Esophagus (tissue), 2 donors: ENCODE results near the gene BCL2L11. TPM values are rescaled to one million over a fixed set of nuclear protein-coding genes. Genes with fewer than 3 reads are reported as not detected.

Experiments used
- H3K27ac ChIP-seq, 2 donors: one replicate each; pipeline ENCODE4 v1.5.1; 2013; ENCODE audit warnings: low read depth in 2 of 2, mild to moderate bottlenecking in 2 of 2, inconsistent platforms in 1 of 2, low read length in 1 of 2, moderate library complexity in 1 of 2
- H3K27me3 ChIP-seq, 2 donors: one replicate each; pipeline ENCODE4 v1.6.1; 2013; ENCODE audit warnings: low read length in 2 of 2, control low read depth in 1 of 2, mild to moderate bottlenecking in 1 of 2; ENCODE audit not compliant: insufficient read depth in 2 of 2, control insufficient read depth in 1 of 2
- H3K36me3 ChIP-seq, 2 donors: one replicate each; pipeline ENCODE4 v1.6.1; 2013; ENCODE audit warnings: low read length in 1 of 2; ENCODE audit not compliant: control insufficient read depth in 2 of 2, insufficient read depth in 2 of 2
- H3K4me1 ChIP-seq, 2 donors: one replicate each; pipeline ENCODE4 v1.6.1; 2013; ENCODE audit warnings: low read length in 1 of 2; ENCODE audit not compliant: control insufficient read depth in 2 of 2, insufficient read depth in 2 of 2
- H3K4me3 ChIP-seq, 2 donors: one replicate each; pipeline ENCODE4 v1.5.1; 2013; ENCODE audit warnings: low read length in 2 of 2, mild to moderate bottlenecking in 2 of 2, low read depth in 1 of 2, moderate library complexity in 1 of 2
- H3K9me3 ChIP-seq, 2 donors: one replicate each; pipeline ENCODE4 v1.6.1; 2013; ENCODE audit warnings: mild to moderate bottlenecking in 2 of 2, low read depth in 1 of 2, low read length in 1 of 2, moderate library complexity in 1 of 2; ENCODE audit not compliant: control insufficient read depth in 2 of 2, insufficient read depth in 1 of 2
- whole genome bisulfite sequencing, 2 donors: extraction: QIAGEN DNeasy Blood & Tissue Kit; methylation state at CpG; one replicate each; pipeline ENCODE4 v1.1.7; 2013; 5-methylcytosine and 5-hydroxymethylcytosine counted together
- polyA plus RNA-seq, 2 donors: library from polyadenylated mRNA; stranded (reverse); fragments of 200-250 nt; gene quantifications; one replicate each; pipeline ENCODE4 v1.2.3, GENCODE V29; 2013
- donor health status: healthy with polysubstance abuse.
- donor health status: Bipolar disorder and iron deficiency.

BCL2L11 gene
- polyA plus RNA-seq, 2 donors, result 3.9 to 4.1 TPM

DNA sequence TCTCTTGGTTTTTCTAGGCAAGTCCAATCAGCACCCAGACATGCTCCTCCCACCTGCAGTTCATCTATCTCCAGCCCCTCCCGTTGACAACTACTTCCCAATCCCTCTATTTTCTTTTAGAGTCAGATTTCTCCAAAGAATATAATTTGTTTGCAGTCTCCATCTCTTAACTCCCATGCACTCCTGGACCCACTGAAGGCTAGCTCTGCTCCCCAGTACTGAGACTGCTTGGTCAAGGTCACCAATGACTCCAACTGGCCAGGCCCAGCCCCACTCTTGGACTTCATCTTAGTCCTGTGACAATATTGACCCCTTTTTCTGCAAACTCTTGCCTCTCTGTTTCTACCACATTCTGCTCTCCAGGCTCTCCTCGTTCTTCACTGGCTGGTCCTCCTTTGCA lies 62.0 kb downstream of the BCL2L11 start:
- WGBS, 2 donors, result 61 to 67% methylated on average over 2 of the region's 2 CpGs
- Histone ChIP-seq H3K27ac (no peak overlapping the region), H3K36me3 (no peaks in the 10 kb centered on the region), H3K9me3 (no peaks in the 10 kb centered on the region), H3K4me3 (no peak overlapping the region), H3K27me3 (no peaks in the 10 kb centered on the region), H3K4me1 (peaks cover 0 to 12% of the 10 kb centered on the region in 2 donors)

DNA sequence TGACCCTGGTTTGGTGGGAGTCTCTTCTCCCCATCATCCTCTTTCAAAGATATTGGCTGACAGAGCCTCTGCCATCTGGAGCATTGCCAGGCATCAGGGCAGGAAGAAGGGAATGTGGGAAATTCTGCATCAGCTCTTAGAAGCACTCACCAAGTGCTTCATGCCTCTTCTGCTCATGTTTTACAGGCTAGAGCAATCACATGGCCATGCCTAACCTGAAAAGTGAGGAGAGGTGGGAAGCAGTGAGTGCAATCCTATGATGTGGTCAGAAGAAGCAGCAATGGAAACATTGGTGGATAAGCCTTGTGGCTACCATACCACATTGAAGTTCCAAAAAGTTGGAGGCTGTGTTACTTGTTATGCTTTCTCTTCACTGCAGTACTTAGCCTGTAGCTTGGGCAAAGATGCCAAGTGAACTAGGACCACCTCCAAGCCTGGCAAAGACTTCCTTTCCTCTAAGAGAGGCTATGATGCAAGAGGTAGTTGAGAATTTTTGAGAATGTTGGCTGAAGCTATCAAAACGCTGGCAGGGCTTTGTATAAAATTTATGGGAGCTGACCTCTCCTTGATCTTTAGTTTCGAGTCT lies 64.1 kb downstream of the BCL2L11 start:
- no peak overlapping the region for H3K4me3 ChIP-seq
- no peaks in the 10 kb centered on the region for H3K36me3 ChIP-seq
- H3K27me3 ChIP-seq, result no peaks in the 10 kb centered on the region
- WGBS, 2 donors, result 38 to 51% methylated on average over 2 of the region's 2 CpGs
- H3K9me3 ChIP-seq, result no peaks in the 10 kb centered on the region
- peaks cover 0 to 9% of the 10 kb centered on the region in 2 donors for H3K4me1 ChIP-seq
- H3K27ac ChIP-seq, result no peak overlapping the region

DNA sequence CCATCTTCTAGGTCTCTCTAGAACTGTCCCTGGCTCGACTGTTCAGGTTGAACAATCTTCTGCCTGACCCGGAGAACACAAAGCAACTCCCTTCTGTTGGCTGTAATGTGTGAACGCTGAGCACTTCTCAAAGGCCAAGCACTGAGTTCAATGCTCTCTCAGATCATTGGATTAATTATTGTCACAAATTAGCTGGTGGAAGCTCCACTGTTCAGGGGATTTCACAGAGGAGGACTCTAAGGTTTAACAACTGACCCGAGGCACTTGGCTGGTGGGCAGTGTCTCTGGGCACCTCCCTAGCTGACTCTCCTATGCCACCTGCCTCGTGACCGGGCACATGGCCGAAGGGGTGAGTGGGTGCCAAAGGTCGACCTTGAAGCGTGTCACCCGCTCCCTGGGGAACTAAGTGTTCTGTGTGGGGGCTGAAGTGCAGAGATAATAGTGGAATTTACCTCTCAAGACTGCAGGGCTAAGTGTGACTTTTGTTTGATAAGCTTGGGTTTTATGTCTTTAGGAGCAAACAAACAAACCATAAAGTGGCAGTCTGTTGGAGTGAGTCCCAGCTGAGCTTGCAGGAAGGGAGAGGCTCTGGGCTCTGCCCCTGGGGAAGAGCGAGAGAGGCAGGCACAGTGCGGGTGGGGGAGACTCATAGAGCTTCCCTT lies 64.8 kb downstream of the BCL2L11 start:
- Histone ChIP-seq H3K27ac (no peak overlapping the region), H3K36me3 (no peaks in the 10 kb centered on the region), H3K27me3 (no peaks in the 10 kb centered on the region), H3K9me3 (no peaks in the 10 kb centered on the region), H3K4me1 (peaks cover 0 to 9% of the 10 kb centered on the region in 2 donors), H3K4me3 (no peak overlapping the region)
- 44 to 56% methylated on average over 12 of the region's 12 CpGs for WGBS, 2 donors

DNA sequence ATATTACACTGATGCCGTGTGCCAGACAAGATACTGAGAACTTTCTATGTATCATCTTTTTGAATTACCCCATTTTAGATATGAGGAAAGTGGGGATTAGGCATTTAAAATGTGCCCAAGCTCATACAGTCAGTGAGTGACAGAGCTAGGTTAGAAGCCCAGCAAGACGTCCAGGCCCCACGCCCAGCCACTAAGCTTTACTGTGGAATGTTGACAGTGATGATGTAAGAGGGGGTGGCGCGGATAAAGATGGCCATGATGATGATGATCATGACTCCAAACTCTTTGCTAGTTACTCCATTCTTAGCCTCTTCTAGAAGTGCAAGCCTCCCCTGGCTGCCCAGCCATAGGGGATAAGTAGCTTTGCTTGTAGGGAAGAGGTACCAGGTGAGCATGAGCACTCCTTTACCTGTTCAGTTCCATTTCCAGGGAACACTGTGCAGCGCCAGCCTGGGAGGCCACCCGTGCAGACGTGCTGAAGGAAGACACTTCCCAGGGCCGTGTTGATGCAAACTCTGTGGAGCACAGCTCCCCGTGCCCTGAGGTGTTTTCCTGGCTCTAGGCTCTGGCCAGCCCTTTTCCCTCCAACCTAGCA lies 65.5 kb downstream of the BCL2L11 start:
- peaks cover 0 to 9% of the 10 kb centered on the region in 2 donors for H3K4me1 ChIP-seq
- no peaks in the 10 kb centered on the region for H3K36me3 ChIP-seq
- WGBS, 2 donors, result 82% methylated on average over 10 of the region's 10 CpGs
- no peaks in the 10 kb centered on the region for H3K9me3 ChIP-seq
- no peak overlapping the region for H3K4me3 ChIP-seq
- H3K27me3 ChIP-seq, result no peaks in the 10 kb centered on the region
- H3K27ac ChIP-seq, result no peak overlapping the region

DNA sequence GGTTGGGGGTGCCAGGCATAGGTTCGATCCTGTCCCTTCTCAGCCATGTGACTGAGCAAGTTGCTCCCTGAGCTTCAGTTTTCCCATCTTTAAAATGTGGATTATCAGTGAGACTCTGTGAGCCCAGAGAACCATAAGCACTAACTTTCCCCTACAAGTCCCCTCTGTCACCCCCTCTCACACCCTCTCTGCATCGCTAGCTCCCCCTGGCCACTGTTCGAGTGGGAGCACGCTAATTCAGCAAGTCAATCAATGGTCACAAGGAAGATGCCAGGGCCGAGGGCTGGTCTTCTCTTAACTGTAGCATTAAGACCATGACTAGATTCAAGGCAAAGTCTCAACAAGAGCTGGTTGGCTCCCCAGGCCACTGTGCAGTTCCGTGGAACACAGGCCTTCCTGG lies 66.2 kb downstream of the BCL2L11 start:
- Histone ChIP-seq H3K9me3 (no peaks in the 10 kb centered on the region), H3K4me3 (no peak overlapping the region), H3K27ac (no peak overlapping the region), H3K27me3 (no peaks in the 10 kb centered on the region), H3K4me1 (peaks cover 0 to 9% of the 10 kb centered on the region in 2 donors), H3K36me3 (no peaks in the 10 kb centered on the region)
- WGBS, 2 donors, result 97 to 98% methylated on average over 6 of the region's 6 CpGs

GRCh38 chr2:111188681-111189080 lies 68.0 kb downstream of the BCL2L11 start:
- no peaks in the 10 kb centered on the region for H3K9me3 ChIP-seq
- peaks cover 0 to 9% of the 10 kb centered on the region in 2 donors for H3K4me1 ChIP-seq
- 97 to 100% methylated on average over 3 of the region's 3 CpGs for WGBS, 2 donors
- H3K4me3 ChIP-seq, result no peak overlapping the region
- H3K27me3 ChIP-seq, result no peaks in the 10 kb centered on the region
- H3K27ac ChIP-seq, result no peak overlapping the region
- no peaks in the 10 kb centered on the region for H3K36me3 ChIP-seq

- 88 to 100% methylated on average over 2 of the region's 2 CpGs for WGBS, 2 donors
- H3K27me3 ChIP-seq, result no peaks in the 10 kb centered on the region
- H3K4me1 ChIP-seq, result peaks cover 0 to 9% of the 10 kb centered on the region in 2 donors
- no peaks in the 10 kb centered on the region for H3K9me3 ChIP-seq
- H3K36me3 ChIP-seq, result no peaks in the 10 kb centered on the region
- H3K27ac ChIP-seq, result no peak overlapping the region
- H3K4me3 ChIP-seq, result no peak overlapping the region
Measured at GRCh38 chr2:111189106-111189505, 68.4 kb downstream of the BCL2L11 start.

- H3K27me3 ChIP-seq, result no peaks in the 10 kb centered on the region
- H3K27ac ChIP-seq, result no peak overlapping the region
- no peaks in the 10 kb centered on the region for H3K36me3 ChIP-seq
- 90% methylated on average over 7 of the region's 7 CpGs for WGBS, 2 donors
- H3K4me1 ChIP-seq, result no peaks in the 10 kb centered on the region
- peaks cover 0 to 2% of the 10 kb centered on the region in 2 donors for H3K9me3 ChIP-seq
- H3K4me3 ChIP-seq, result no peak overlapping the region
Measured at GRCh38 chr2:111190816-111191540, 70.3 kb downstream of the BCL2L11 start.

DNA sequence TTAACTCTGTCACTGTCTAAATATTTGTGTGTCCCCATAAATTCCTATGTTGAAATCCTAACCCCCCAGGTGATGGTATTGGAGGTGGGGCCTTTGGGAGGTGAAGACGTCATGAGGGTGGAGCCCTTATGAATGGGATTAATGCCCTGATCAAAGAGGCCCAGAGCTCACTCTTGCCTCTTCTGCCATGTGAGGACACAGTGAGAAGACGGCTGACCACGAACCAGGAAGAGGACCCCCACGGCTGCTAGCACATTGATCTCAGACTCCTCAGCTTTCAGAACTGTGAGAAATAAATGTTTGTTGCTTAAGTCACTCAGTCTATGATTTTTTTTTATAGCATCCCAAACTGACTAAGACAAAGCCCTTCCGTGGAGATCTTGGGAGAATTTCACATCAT lies 71.2 kb downstream of the BCL2L11 start:
- H3K4me3 ChIP-seq, result no peak overlapping the region
- H3K4me1 ChIP-seq, result no peaks in the 10 kb centered on the region
- peaks cover 0 to 2% of the 10 kb centered on the region in 2 donors for H3K9me3 ChIP-seq
- H3K36me3 ChIP-seq, result no peaks in the 10 kb centered on the region
- no peaks in the 10 kb centered on the region for H3K27me3 ChIP-seq
- 76 to 79% methylated on average over 5 of the region's 5 CpGs for WGBS, 2 donors
- H3K27ac ChIP-seq, result no peak overlapping the region
